A549 (cell line): Measurements from ENCODE around the gene CHMP6. TPM values are rescaled to one million over a fixed set of nuclear protein-coding genes. Genes with fewer than 3 reads are reported as not detected.

Experiments used
- ATAC-seq, 2 experiments: fragments of 200-7000 bp in 1 of 2; fragments of >200 bp in 1 of 2; cut with Nextera tagmentation in 1 of 2; cut with Tn5 transposase in 1 of 2; 3 replicates each; pipeline versions ENCODE4 v1.8.0 to v1.9.1; 2018 to 2020; ENCODE audit warnings: mild to moderate bottlenecking in 1 of 2, moderate library complexity in 1 of 2
- CTCF ChIA-PET: fragments of 300-600 bp; sonication (Branson Sonifier 250); formaldehyde crosslinking; extraction: SDS; loops from one replicate; lab custom pipeline; 2021; ENCODE audit warnings: antibody characterized with exemption, inconsistent platforms; lab: Yijun Ruan, JAX
- POLR2A ChIA-PET: fragments of 350-600 bp; formaldehyde crosslinking; extraction: SDS; loops from one replicate; lab custom pipeline; 2021; ENCODE audit warnings: antibody characterized with exemption, inconsistent platforms; lab: Yijun Ruan, JAX
- DNase-seq, 2 experiments: peaks; one replicate each; pipeline versions ENCODE4 v3.0.0 to v3.0.0-alpha.2; 2011 to 2016; ENCODE audit warnings: low read depth in 1 of 2, low spot score in 1 of 2
- FAIRE-seq: peaks from 2 replicates; lab custom pipeline; 2011; peaks lifted over from hg19 to GRCh38; lab: Jason Lieb, UNC
- H3K27ac ChIP-seq, 2 experiments: fragments of >200 bp; sonication (Bioruptor Twin); formaldehyde crosslinking; 3 replicates each; pipeline ENCODE4 v1.5.1; 2016 to 2017
- H3K4me1 ChIP-seq: fragments of >200 bp; sonication (Bioruptor Twin); formaldehyde crosslinking; 3 replicates; pipeline ENCODE4 v1.6.1; 2016
- H3K4me2 ChIP-seq: fragments of >200 bp; sonication (Bioruptor Twin); formaldehyde crosslinking; 3 replicates; pipeline ENCODE4 v1.6.1; 2016
- H3K4me3 ChIP-seq: fragments of >200 bp; sonication (Bioruptor Twin); formaldehyde crosslinking; 3 replicates; pipeline ENCODE4 v1.5.1; 2016
- H3K9me3 ChIP-seq: fragments of >200 bp; sonication (Bioruptor Twin); formaldehyde crosslinking; 3 replicates; pipeline ENCODE4 v1.6.1; 2016
- BCL3 ChIP-seq: fragments of >200 bp; sonication (Bioruptor Twin); formaldehyde crosslinking; IDR thresholded peaks from 3 replicates; pipeline ENCODE4 v1.6.1; 2016
- CBX8 ChIP-seq: fragments of 200-600 bp; sonication (generic); IDR thresholded peaks from 2 replicates; pipeline ENCODE4 v1.6.1; 2016
- ESRRA ChIP-seq: fragments of 150-350 bp; IDR thresholded peaks from 2 replicates; pipeline ENCODE4 v1.6.1; 2014; ENCODE audit warnings: mild to moderate bottlenecking, low read length, borderline replicate concordance
- FOXS1 ChIP-seq: fragments of 250-450 bp; sonication (Bioruptor Pico); IDR thresholded peaks from 2 replicates; pipeline ENCODE4 v1.5.0; 2020; ENCODE audit warnings: mild to moderate bottlenecking, moderate library complexity
- HES2 ChIP-seq: fragments of >200 bp; sonication (Bioruptor Twin); formaldehyde crosslinking; IDR thresholded peaks from 2 replicates; pipeline ENCODE4 v1.6.1; 2016
- HOXB13 ChIP-seq: fragments of 250-450 bp; sonication (Bioruptor Pico); IDR thresholded peaks from 2 replicates; pipeline ENCODE4 v1.5.0; 2020; ENCODE audit warnings: low read depth, mild to moderate bottlenecking, moderate library complexity
- JUN ChIP-seq, 2 experiments: fragments of >200 bp; sonication (Bioruptor Twin); formaldehyde crosslinking; IDR thresholded peaks; 2 replicates in 1 of 2; 3 replicates in 1 of 2; pipeline ENCODE4 v1.6.1; 2016 to 2017
- MAFK ChIP-seq: fragments of 450-650 bp; IDR thresholded peaks from 2 replicates; pipeline ENCODE4 v1.6.1; 2014; ENCODE audit not compliant: partially characterized antibody
- MYC ChIP-seq: IDR thresholded peaks from 2 replicates; pipeline ENCODE4 v1.6.1; 2012; ENCODE audit warnings: mild to moderate bottlenecking, inconsistent platforms, low read length, improper control_type of control experiment, borderline replicate concordance
- NFE2L2 ChIP-seq: fragments of 150-350 bp; conservative IDR thresholded peaks from 2 replicates; pipeline ENCODE4 v1.6.1; 2014; ENCODE audit warnings: low read length
- POLR2A ChIP-seq: IDR thresholded peaks from 2 replicates; pipeline ENCODE4 v1.6.1; 2012; ENCODE audit warnings: mild to moderate bottlenecking, low read length
- RAD21 ChIP-seq, 2 experiments: fragments of >200 bp in 1 of 2; sonication (Bioruptor Twin) in 1 of 2; formaldehyde crosslinking in 1 of 2; IDR thresholded peaks in 1 of 2; conservative IDR thresholded peaks in 1 of 2; 2 replicates in 1 of 2; 3 replicates in 1 of 2; pipeline ENCODE4 v1.6.1; 2012 to 2018; ENCODE audit warnings: inconsistent platforms in 1 of 2
- RCOR1 ChIP-seq: fragments of 150-350 bp; IDR thresholded peaks from 2 replicates; pipeline ENCODE4 v1.6.1; 2014; ENCODE audit warnings: antibody characterized with exemption, low read length, low read depth
- SMC3 ChIP-seq: fragments of >200 bp; sonication (Bioruptor Twin); formaldehyde crosslinking; IDR thresholded peaks from 3 replicates; pipeline ENCODE4 v1.6.1; 2018; ENCODE audit warnings: inconsistent platforms
- SREBF2 ChIP-seq: fragments of 450-650 bp; IDR thresholded peaks from 2 replicates; pipeline ENCODE4 v1.6.1; 2014; ENCODE audit warnings: mild to moderate bottlenecking, moderate library complexity
- TP53 ChIP-seq: fragments of 250-450 bp; sonication (Bioruptor Pico); IDR thresholded peaks from 2 replicates; pipeline ENCODE4 v1.5.0; 2021; ENCODE audit warnings: mild to moderate bottlenecking, moderate library complexity
- ZFP36 ChIP-seq: fragments of 450-650 bp; IDR thresholded peaks from 2 replicates; pipeline ENCODE4 v1.6.1; 2014; ENCODE audit warnings: borderline replicate concordance; ENCODE audit not compliant: partially characterized antibody
- WGBS: methylation state at CpG from one replicate; pipeline ENCODE4 v1.1.6; 2017; ENCODE audit errors: missing lambda C conversion rate; 5-methylcytosine and 5-hydroxymethylcytosine counted together
- polyA plus RNA-seq, 4 experiments: library from polyadenylated mRNA; depleted of rRNA in 3 of 4; stranded (reverse); fragments of >200 nt; fragmentation: RNase III in 1 of 4; extraction: RNeasy Plus Mini Kit Qiagen cat#74134 plus additional on column Dnase treatment in 1 of 4; gene quantifications; 2 replicates in 3 of 4; 3 replicates in 1 of 4; pipeline ENCODE4 v1.2.3, GENCODE V29; 2011 to 2017
- TF ChIP-seq, protein P1 (sequence below): IDR thresholded peaks from 2 replicates; pipeline ENCODE4 v1.6.1; 2012
- TF ChIP-seq, protein P2 (sequence below): fragments of 250-450 bp; sonication (Bioruptor Pico); IDR thresholded peaks from 2 replicates; pipeline ENCODE4 v1.5.0; 2021; ENCODE audit warnings: mild to moderate bottlenecking, moderate library complexity, borderline replicate concordance

Gene CHMP6
- polyA plus RNA-seq, 2 of the 4 experiments (the other 2 are of a cell fraction): 28.9 to 30.8 TPM

DNA sequence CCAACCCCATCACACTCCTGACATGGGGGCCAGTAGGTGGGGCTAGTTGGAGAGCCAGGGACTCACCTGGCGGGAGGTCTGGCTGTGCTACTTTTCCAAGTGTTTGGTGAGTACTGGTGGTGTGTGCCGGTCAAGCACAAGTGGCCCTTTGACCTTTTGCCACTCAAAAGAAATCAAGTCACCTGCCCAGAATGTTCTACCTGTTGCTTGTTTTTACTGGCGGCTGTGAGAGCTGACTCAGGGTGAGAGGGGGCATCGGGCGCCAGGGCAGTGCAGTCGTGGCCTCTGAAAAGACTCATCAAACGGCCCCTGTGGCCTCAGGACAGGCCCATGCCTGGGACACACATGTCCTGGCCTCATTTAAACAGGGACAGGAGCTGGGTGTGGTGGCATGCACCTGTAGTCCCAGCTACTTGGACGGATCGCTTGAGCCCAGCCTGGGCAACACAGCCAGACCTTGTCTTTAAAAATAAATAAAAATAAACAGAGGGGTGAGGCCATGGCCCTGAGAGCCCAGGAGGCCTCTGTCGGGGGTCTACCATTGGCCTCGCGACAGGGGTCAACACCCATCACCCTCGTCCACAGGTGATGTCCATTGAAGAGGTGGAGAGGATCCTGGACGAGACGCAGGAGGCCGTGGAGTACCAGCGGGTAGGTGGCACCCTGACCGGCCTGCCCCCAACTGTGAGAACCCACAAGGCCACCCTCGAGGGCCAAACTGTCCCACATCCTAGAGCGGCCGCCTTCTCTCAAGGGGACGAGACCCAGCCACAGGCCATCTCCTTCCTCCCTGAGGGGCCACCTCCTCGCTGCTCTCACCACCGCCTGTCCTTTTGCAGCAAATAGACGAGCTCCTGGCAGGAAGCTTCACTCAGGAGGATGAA is 5.0 kb downstream of the CHMP6 start:
- no peak for DNase-seq
- no peak overlapping the region for H3K4me2 ChIP-seq
- WGBS: 90% methylated on average over 25 of the region's 25 CpGs
- no peak for TF ChIP-seq NFE2L2
- TF ChIP-seq RCOR1: no peak
- no peak for TF ChIP-seq FOXS1 (CRISPR knock-in tag)
- no peak for TF ChIP-seq HOXB13 (CRISPR knock-in tag)
- no peak for TF ChIP-seq ZFP36
- FAIRE-seq: no peak
- H3K9me3 ChIP-seq: no peaks in the 10 kb centered on the region
- POLR2A ChIA-PET: no interaction called here
- no peak for ATAC-seq
- H3K4me3 ChIP-seq: no peak overlapping the region
- H3K27ac ChIP-seq: no peak overlapping the region
- H3K4me1 ChIP-seq: peaks cover 10% of the 10 kb centered on the region; the same call in 2 of the 3 replicates
- CTCF ChIA-PET: interaction anchor here (1.0 to 9.1 kb wide), 3 partner anchors 19 to 106 kb away, joined by 3 to 56 read pairs (median 37); no protein-coding TSS in a partner anchor

DNA sequence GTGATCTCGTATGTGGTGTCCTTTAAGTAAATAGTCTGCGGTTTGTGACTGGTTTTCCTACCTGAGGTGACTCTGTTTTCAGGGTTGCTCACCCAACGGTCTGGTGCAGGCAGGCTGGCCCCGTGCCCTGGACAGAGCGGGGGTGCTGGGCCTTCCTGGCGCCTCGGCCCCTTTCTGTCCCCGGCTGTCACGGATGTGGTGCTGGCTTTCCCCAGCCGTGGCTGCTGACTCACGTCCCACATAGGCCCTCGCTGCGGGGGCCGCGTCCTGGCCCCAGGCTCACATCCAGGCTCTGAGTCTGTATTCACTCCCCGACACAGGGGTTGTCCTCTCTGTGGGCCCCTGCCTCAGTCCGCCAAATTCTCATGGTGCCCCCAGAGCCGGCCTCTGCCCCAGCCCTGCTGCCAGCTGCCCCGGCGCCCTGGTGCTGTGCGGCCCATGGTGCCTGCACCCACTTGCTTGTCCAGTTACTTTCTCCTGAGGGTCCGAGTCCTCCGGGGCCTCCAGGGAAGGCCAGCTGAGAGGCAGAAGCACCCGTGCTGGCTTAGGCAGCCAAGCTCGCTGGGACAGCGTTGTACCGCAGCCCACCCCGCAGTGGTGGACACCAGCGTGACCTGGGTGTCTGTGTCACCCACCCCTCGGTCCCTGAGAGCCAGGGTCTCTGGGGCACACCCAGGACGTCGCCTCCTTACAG is 5.9 kb downstream of the CHMP6 start:
- WGBS: 92% methylated on average over 28 of the region's 32 CpGs
- DNase-seq (no peak), ATAC-seq (no peak), FAIRE-seq (no peak)
- TF ChIP-seq ZFP36 (no peak), HES2 (no peak), ESRRA (no peak), BCL3 (no peak), CBX8 (no peak), TP53 (CRISPR knock-in tag) (no peak), SREBF2 (no peak), POLR2A (no peak), JUN (IDR thresholded peaks at IDR 0.05) (no peak), MAFK (no peak), HOXB13 (CRISPR knock-in tag) (no peak), RAD21 (conservative IDR thresholded peaks at IDR 0.05 in 1 of 2, IDR thresholded peaks at IDR 0.05 in 1 of 2) (no peak), MYC (no peak), SMC3 (no peak)
- TF ChIP-seq, protein P1, sequence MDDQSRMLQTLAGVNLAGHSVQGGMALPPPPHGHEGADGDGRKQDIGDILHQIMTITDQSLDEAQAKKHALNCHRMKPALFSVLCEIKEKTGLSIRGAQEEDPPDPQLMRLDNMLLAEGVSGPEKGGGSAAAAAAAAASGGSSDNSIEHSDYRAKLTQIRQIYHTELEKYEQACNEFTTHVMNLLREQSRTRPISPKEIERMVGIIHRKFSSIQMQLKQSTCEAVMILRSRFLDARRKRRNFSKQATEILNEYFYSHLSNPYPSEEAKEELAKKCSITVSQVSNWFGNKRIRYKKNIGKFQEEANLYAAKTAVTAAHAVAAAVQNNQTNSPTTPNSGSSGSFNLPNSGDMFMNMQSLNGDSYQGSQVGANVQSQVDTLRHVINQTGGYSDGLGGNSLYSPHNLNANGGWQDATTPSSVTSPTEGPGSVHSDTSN: no peak
- TF ChIP-seq, protein P2, sequence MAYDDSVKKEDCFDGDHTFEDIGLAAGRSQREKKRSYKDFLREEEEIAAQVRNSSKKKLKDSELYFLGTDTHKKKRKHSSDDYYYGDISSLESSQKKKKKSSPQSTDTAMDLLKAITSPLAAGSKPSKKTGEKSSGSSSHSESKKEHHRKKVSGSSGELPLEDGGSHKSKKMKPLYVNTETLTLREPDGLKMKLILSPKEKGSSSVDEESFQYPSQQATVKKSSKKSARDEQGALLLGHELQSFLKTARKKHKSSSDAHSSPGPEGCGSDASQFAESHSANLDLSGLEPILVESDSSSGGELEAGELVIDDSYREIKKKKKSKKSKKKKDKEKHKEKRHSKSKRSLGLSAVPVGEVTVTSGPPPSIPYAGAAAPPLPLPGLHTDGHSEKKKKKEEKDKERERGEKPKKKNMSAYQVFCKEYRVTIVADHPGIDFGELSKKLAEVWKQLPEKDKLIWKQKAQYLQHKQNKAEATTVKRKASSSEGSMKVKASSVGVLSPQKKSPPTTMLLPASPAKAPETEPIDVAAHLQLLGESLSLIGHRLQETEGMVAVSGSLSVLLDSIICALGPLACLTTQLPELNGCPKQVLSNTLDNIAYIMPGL (CRISPR knock-in tag): no peak
- Histone ChIP-seq H3K4me2 (no peak overlapping the region), H3K4me3 (no peak overlapping the region), H3K4me1 (peaks cover 16% of the 10 kb centered on the region), H3K9me3 (no peaks in the 10 kb centered on the region), H3K27ac (no peak overlapping the region)
- ChIA-PET CTCF (interaction anchor here (1.0 to 9.1 kb wide), 4 partner anchors 18 to 105 kb away, joined by 3 to 56 read pairs (median 20); no protein-coding TSS in a partner anchor), POLR2A (no interaction called here)
